Adrenal gland (tissue), 12 donors: ENCODE measurements around the gene PPFIA3. TPM values are rescaled to one million over a fixed set of nuclear protein-coding genes. Genes with fewer than 3 reads are reported as not detected.
A peak's percentile ranks its signal among the peaks of the same experiment; 100 is the strongest.

Experiments used
- DNase-seq, 7 donors: peaks; one replicate each; pipeline ENCODE4 v3.0.0-alpha.2; 2019 to 2020
- H3K27ac ChIP-seq, 5 donors: fragments of 200-600 bp; sonication (generic) in 4 of 5; 1 replicate in 3 of 5; 2 replicates in 2 of 5; pipeline versions ENCODE4 v1.5.1 to v1.8.0; 2016 to 2020; ENCODE audit warnings: mild to moderate bottlenecking in 1 of 5
- H3K27me3 ChIP-seq: fragments of 200-600 bp; 2 replicates; pipeline ENCODE4 v1.8.0; 2021
- H3K36me3 ChIP-seq, 2 donors: fragments of 200-600 bp; replicated peaks in 1 of 2; 1 replicate in 1 of 2; 2 replicates in 1 of 2; pipeline versions ENCODE4 v1.5.1 to v1.8.0; 2018 to 2022
- H3K4me1 ChIP-seq, 2 donors: fragments of 200-600 bp; replicated peaks in 1 of 2; 1 replicate in 1 of 2; 2 replicates in 1 of 2; pipeline versions ENCODE4 v1.5.1 to v1.8.0; 2018 to 2021
- H3K4me3 ChIP-seq, 4 donors: fragments of 200-600 bp; sonication (generic) in 3 of 4; one replicate each; pipeline ENCODE4 v1.5.1; 2016 to 2018
- H3K9me3 ChIP-seq, 3 donors: fragments of 200-600 bp; sonication (generic) in 1 of 3; replicated peaks in 1 of 3; 1 replicate in 2 of 3; 2 replicates in 1 of 3; pipeline versions ENCODE4 v1.5.1 to v1.8.0; 2016 to 2021
- CTCF ChIP-seq, 6 experiments: fragments of 450-650 bp in 4 of 6; fragments of 200-600 bp in 2 of 6; sonication (generic) in 1 of 6; IDR thresholded peaks; 1 replicate in 5 of 6; 2 replicates in 1 of 6; pipeline versions ENCODE4 v1.5.1 to v1.8.0; 2016 to 2021; ENCODE audit warnings: antibody characterized with exemption in 6 of 6, mild to moderate bottlenecking in 2 of 6, moderate library complexity in 1 of 6
- POLR2A ChIP-seq, 2 donors: fragments of 450-650 bp; IDR thresholded peaks; one replicate each; pipeline ENCODE4 v1.6.1; 2017; ENCODE audit warnings: antibody characterized with exemption in 2 of 2, mild to moderate bottlenecking in 2 of 2, moderate library complexity in 1 of 2
- WGBS, 4 donors: extraction: QIAGEN DNeasy Blood & Tissue Kit in 2 of 4; methylation state at CpG; one replicate each; pipeline versions ENCODE4 v1.1.5 to v1.1.7; 2013 to 2017; 5-methylcytosine and 5-hydroxymethylcytosine counted together
- intact Hi-C, 2 donors: fragments of 100-400 bp; cut with DNase I; formaldehyde crosslinking; loops; one replicate each; pipeline versions ENCODE4 v1.14.1 to v1.15.0; 2022 to 2023
- polyA plus RNA-seq, 3 donors: library from polyadenylated mRNA; stranded (reverse); fragments of 200-250 nt in 2 of 3; fragments of 350-450 nt in 1 of 3; fragmentation: Illumina TruSeq in 1 of 3; extraction: RNeasy Lipid Tissue Mini Kit (QIAGEN cat#74804) in 1 of 3; gene quantifications; one replicate each; pipeline ENCODE4 v1.2.3, GENCODE V29; 2013 to 2014
- total RNA-seq, 9 donors: library from RNA; depleted of rRNA in 4 of 9; stranded (reverse); fragments of >200 nt in 4 of 9; fragments of 120-200 nt in 1 of 9; fragmentation: NEBNext Ultra II Directional in 1 of 9; extraction: Animal tissue kit (Norgen Biotek cat#: 25700) in 1 of 9; gene quantifications; one replicate each; pipeline versions ENCODE4 v1.1.0 to v1.2.4, GENCODE V29; 2013 to 2023
- donor health status: healthy with polysubstance abuse.
- donor health status: Bipolar disorder and iron deficiency.
- donor health status: DM: yes; HTN: yes; CAD: no.
- donor health status: DM: no; HTN: no; CAD: no.
- donor health status: DM: no; HTN: no; CAD: no.
- donor health status: DM: yes; HTN: yes; CAD: no.

Gene PPFIA3
- total and polyA plus RNA-seq, 12 donors = 2.9 to 60.2 (median 14.9) TPM

- no peak for DNase-seq
- H3K27ac ChIP-seq = no peak overlapping the region
- H3K9me3 ChIP-seq = no peaks in the 10 kb centered on the region
- peaks cover 0 to 16% of the 10 kb centered on the region in 2 donors for H3K4me1 ChIP-seq
- TF ChIP-seq CTCF (IDR thresholded peaks at IDR 0.05) (no peak), POLR2A (IDR thresholded peaks at IDR 0.05) (no peak)
- peaks cover 0 to 58% of the 10 kb centered on the region in 2 donors for H3K36me3 ChIP-seq
- H3K4me3 ChIP-seq = no peak overlapping the region
- H3K27me3 ChIP-seq = no peaks in the 10 kb centered on the region
- WGBS, 4 donors = 94% methylated on average over 89 to 93 of the region's 93 CpGs
- intact Hi-C loops = no loop called here
Observed at GRCh38 chr19:49107625-49108459, 11.5 kb upstream of the PPFIA3 start.

- Histone ChIP-seq H3K36me3 (peaks cover 0 to 51% of the 10 kb centered on the region in 2 donors), H3K4me1 (peaks cover 5 to 25% of the 10 kb centered on the region in 2 donors), H3K4me3 (no peak overlapping the region), H3K9me3 (no peaks in the 10 kb centered on the region), H3K27me3 (no peaks in the 10 kb centered on the region), H3K27ac (no peak overlapping the region)
- intact Hi-C loops = no loop called here
- TF ChIP-seq CTCF (IDR thresholded peaks at IDR 0.05) = no peak
- no peak for TF ChIP-seq POLR2A (IDR thresholded peaks at IDR 0.05)
- 81 to 87% (median 86%) methylated on average over 5 of the region's 5 CpGs for WGBS, 4 donors
- no peak for DNase-seq
Observed at GRCh38 chr19:49109051-49109450, 10.3 kb upstream of the PPFIA3 start.

GRCh38 chr19:49109569-49110233 lies 9.6 kb upstream of the PPFIA3 start:
- peaks cover 0 to 45% of the 10 kb centered on the region in 2 donors for H3K36me3 ChIP-seq
- H3K27ac ChIP-seq = peak overlapping the region in 2 of 5 donors; percentile 18 to 80
- H3K27me3 ChIP-seq = no peaks in the 10 kb centered on the region
- H3K4me3 ChIP-seq = no peak overlapping the region
- WGBS, 4 donors = 79 to 88% (median 83%) methylated on average over 6 to 8 of the region's 8 CpGs
- no peaks in the 10 kb centered on the region for H3K9me3 ChIP-seq
- TF ChIP-seq CTCF (IDR thresholded peaks at IDR 0.05) (no peak), POLR2A (IDR thresholded peaks at IDR 0.05) (no peak)
- no peak for DNase-seq
- peaks cover 5 to 25% of the 10 kb centered on the region in 2 donors for H3K4me1 ChIP-seq
- intact Hi-C loops = no loop called here

- 20 to 28% (median 24%) methylated on average over 3 of the region's 3 CpGs for WGBS, 4 donors
- DNase-seq = no peak
- H3K27ac ChIP-seq = peak overlapping the region in 2 of 5 donors; percentile 18 to 80
- no peak overlapping the region for H3K4me3 ChIP-seq
- H3K36me3 ChIP-seq = peaks cover 0 to 36% of the 10 kb centered on the region in 2 donors
- intact Hi-C loops = no loop called here
- peaks cover 5 to 25% of the 10 kb centered on the region in 2 donors for H3K4me1 ChIP-seq
- H3K9me3 ChIP-seq = no peaks in the 10 kb centered on the region
- H3K27me3 ChIP-seq = no peaks in the 10 kb centered on the region
- TF ChIP-seq CTCF (IDR thresholded peaks at IDR 0.05) = no peak
- no peak for TF ChIP-seq POLR2A (IDR thresholded peaks at IDR 0.05)
Observed at GRCh38 chr19:49110567-49110966, 8.8 kb upstream of the PPFIA3 start.
